Activated T-helper 17 cell treated with anti-CD3 and anti-CD28 coated beads, Interleukin-2, amount 50 U/mL, for 72 hours (primary cell): ENCODE measurements around the gene LOX. TPM values are rescaled to one million over a fixed set of nuclear protein-coding genes. Genes with fewer than 3 reads are reported as not detected.

Experiments
- total RNA-seq, 2 donors: library from RNA; stranded (reverse); gene quantifications; one replicate each; pipeline ENCODE4 v1.2.3, GENCODE V29; 2022

The LOX gene
- total RNA-seq, 2 donors from 2014 or later: not detected

Other genes starting within 250 kb of the LOX start
- gene FTMT, start 226.4 kb downstream of the LOX start, total RNA-seq: not detected
- gene SRFBP1, start 116.3 kb downstream of the LOX start, total RNA-seq: 10 to 100 TPM in 1 of 2 donors, 1 to 10 TPM in 1; 7.6 to 11.2 TPM
- gene ZNF474, start 51.3 kb upstream of the LOX start, total RNA-seq: not detected
- not detected for gene SNCAIP, start 234.0 kb upstream of the LOX start, total RNA-seq